Memory B cell (primary cell): ENCODE data around the gene TMCC3.
"Not testable (repeated sequence)": the region's sequence is repeated elsewhere in the genome, so short reads cannot be mapped to it uniquely, and the experiment has no call there.

Experiments
- ATAC-seq: fragments of 150-1000 bp; cut with Tn5 transposase; 2 replicates; pipeline ENCODE4 v1.10.0; 2021; ENCODE audit warnings: low read depth, mild to moderate bottlenecking, moderate library complexity
- DNase-seq, 2 donors: peaks; one replicate each; pipeline ENCODE4 v3.0.0; 2022; ENCODE audit warnings: low spot score in 2 of 2
- H3K27ac Mint-ChIP-seq: one replicate; pipeline ENCODE4 v1.8.0; 2022; ENCODE audit warnings: mild to moderate bottlenecking, moderate library complexity, mixed read lengths
- H3K27me3 Mint-ChIP-seq: one replicate; pipeline ENCODE4 v1.8.0; 2022; ENCODE audit warnings: mixed read lengths
- H3K36me3 Mint-ChIP-seq: one replicate; pipeline ENCODE4 v1.8.0; 2022; ENCODE audit warnings: mild to moderate bottlenecking, mixed read lengths
- H3K4me1 Mint-ChIP-seq: one replicate; pipeline ENCODE4 v1.8.0; 2022; ENCODE audit warnings: mixed read lengths
- H3K4me3 Mint-ChIP-seq: one replicate; pipeline ENCODE4 v1.8.0; 2022; ENCODE audit warnings: mild to moderate bottlenecking, moderate library complexity, mixed read lengths
- H3K9me3 Mint-ChIP-seq: one replicate; pipeline ENCODE4 v1.8.0; 2022; ENCODE audit warnings: mixed read lengths

The TMCC3 gene

GRCh38 chr12:94567761-94568160 is 82.6 kb downstream of the TMCC3 start:
- no peaks in the 10 kb centered on the region for H3K27me3 Mint-ChIP-seq
- H3K27ac Mint-ChIP-seq = no peak overlapping the region

GRCh38 chr12:94566345-94566744 is 84.0 kb downstream of the TMCC3 start:
- peak; percentile 49 for ATAC-seq

More at GRCh38 chr12:94567761-94568160, 82.6 kb downstream of the TMCC3 start:
- ATAC-seq = no peak
- Mint-ChIP-seq H3K36me3 (peaks cover 19% of the 10 kb centered on the region), H3K4me3 (no peak overlapping the region), H3K9me3 (no peaks in the 10 kb centered on the region), H3K4me1 (peaks cover 5% of the 10 kb centered on the region)
- no peak for DNase-seq

GRCh38 chr12:94565683-94566082 is 84.7 kb downstream of the TMCC3 start:
- H3K9me3 Mint-ChIP-seq = no peaks in the 10 kb centered on the region
- H3K4me1 Mint-ChIP-seq = peaks cover 15% of the 10 kb centered on the region
- DNase-seq = no peak
- H3K36me3 Mint-ChIP-seq = peaks cover 11% of the 10 kb centered on the region
- no peak overlapping the region for H3K27ac Mint-ChIP-seq
- no peaks in the 10 kb centered on the region for H3K27me3 Mint-ChIP-seq
- ATAC-seq = no peak
- no peak overlapping the region for H3K4me3 Mint-ChIP-seq

More at GRCh38 chr12:94566345-94566744, 84.0 kb downstream of the TMCC3 start:
- H3K27ac Mint-ChIP-seq = no peak overlapping the region
- H3K4me3 Mint-ChIP-seq = no peak overlapping the region
- peaks cover 10% of the 10 kb centered on the region for H3K4me1 Mint-ChIP-seq
- H3K9me3 Mint-ChIP-seq = no peaks in the 10 kb centered on the region
- H3K36me3 Mint-ChIP-seq = peaks cover 16% of the 10 kb centered on the region
- DNase-seq = no peak
- no peaks in the 10 kb centered on the region for H3K27me3 Mint-ChIP-seq

- Mint-ChIP-seq H3K9me3 (no peaks in the 10 kb centered on the region), H3K4me1 (peaks cover 31% of the 10 kb centered on the region), H3K27me3 (peaks cover 8% of the 10 kb centered on the region), H3K36me3 (peaks cover 2% of the 10 kb centered on the region), H3K27ac (no peak overlapping the region), H3K4me3 (no peak overlapping the region)
- no peak for DNase-seq
- no peak for ATAC-seq
These were observed 87.1 kb downstream of the TMCC3 start for GRCh38 chr12:94563286-94563685.

GRCh38 chr12:94561943-94562411 is 88.4 kb downstream of the TMCC3 start:
- H3K27ac Mint-ChIP-seq = peak overlapping the region; percentile 38
- peaks cover 31% of the 10 kb centered on the region for H3K4me1 Mint-ChIP-seq
- H3K27me3 Mint-ChIP-seq = peaks cover 8% of the 10 kb centered on the region
- H3K36me3 Mint-ChIP-seq = no peaks in the 10 kb centered on the region
- H3K4me3 Mint-ChIP-seq = peak overlapping the region; percentile 57
- DNase-seq (peak; percentile 4 to 18), ATAC-seq (peak; percentile 44)
- no peaks in the 10 kb centered on the region for H3K9me3 Mint-ChIP-seq

- H3K27me3 Mint-ChIP-seq = peaks cover 8% of the 10 kb centered on the region
- H3K4me3 Mint-ChIP-seq = peak overlapping the region; percentile 69
- peak; percentile 93 for ATAC-seq
- H3K36me3 Mint-ChIP-seq = no peaks in the 10 kb centered on the region
- no peaks in the 10 kb centered on the region for H3K9me3 Mint-ChIP-seq
- DNase-seq = peak; percentile 34 to 42
- H3K4me1 Mint-ChIP-seq = peaks cover 25% of the 10 kb centered on the region
- peak overlapping the region; percentile 22 for H3K27ac Mint-ChIP-seq
These were observed 89.7 kb downstream of the TMCC3 start for GRCh38 chr12:94560431-94561221.

- no peaks in the 10 kb centered on the region for H3K9me3 Mint-ChIP-seq
- H3K4me3 Mint-ChIP-seq = no peak overlapping the region
- no peak for DNase-seq
- peaks cover 9% of the 10 kb centered on the region for H3K27me3 Mint-ChIP-seq
- ATAC-seq = no peak
- no peak overlapping the region for H3K27ac Mint-ChIP-seq
- H3K36me3 Mint-ChIP-seq = no peaks in the 10 kb centered on the region
- H3K4me1 Mint-ChIP-seq = peaks cover 25% of the 10 kb centered on the region
These were observed 91.7 kb downstream of the TMCC3 start for GRCh38 chr12:94558612-94559011.

GRCh38 chr12:94557746-94558295 is 92.5 kb downstream of the TMCC3 start:
- H3K4me3 Mint-ChIP-seq = no peak overlapping the region
- no peaks in the 10 kb centered on the region for H3K9me3 Mint-ChIP-seq
- peaks cover 9% of the 10 kb centered on the region for H3K27me3 Mint-ChIP-seq
- H3K27ac Mint-ChIP-seq = no peak overlapping the region
- ATAC-seq (no peak), DNase-seq (no peak)
- peaks cover 25% of the 10 kb centered on the region for H3K4me1 Mint-ChIP-seq
- no peaks in the 10 kb centered on the region for H3K36me3 Mint-ChIP-seq

- ATAC-seq = no peak
- DNase-seq = no peak
These were observed 94.7 kb downstream of the TMCC3 start for GRCh38 chr12:94555687-94556086.

GRCh38 chr12:94553875-94554274 is 96.5 kb downstream of the TMCC3 start:
- DNase-seq (no peak), ATAC-seq (no peak)
- Mint-ChIP-seq H3K27ac (no peak overlapping the region), H3K4me1 (peaks cover 3% of the 10 kb centered on the region), H3K27me3 (peaks cover 4% of the 10 kb centered on the region), H3K9me3 (no peaks in the 10 kb centered on the region), H3K4me3 (no peak overlapping the region), H3K36me3 (peaks cover 4% of the 10 kb centered on the region)

More at GRCh38 chr12:94555687-94556086, 94.7 kb downstream of the TMCC3 start:
- H3K4me1 Mint-ChIP-seq = peaks cover 15% of the 10 kb centered on the region
- no peaks in the 10 kb centered on the region for H3K9me3 Mint-ChIP-seq
- H3K4me3 Mint-ChIP-seq = no peak overlapping the region
- H3K27me3 Mint-ChIP-seq = peaks cover 9% of the 10 kb centered on the region
- peaks cover 4% of the 10 kb centered on the region for H3K36me3 Mint-ChIP-seq
- no peak overlapping the region for H3K27ac Mint-ChIP-seq

- DNase-seq (no peak), ATAC-seq (no peak)
- Mint-ChIP-seq H3K4me3 (no peak overlapping the region), H3K27me3 (peaks cover 2% of the 10 kb centered on the region), H3K27ac (no peak overlapping the region), H3K4me1 (no peaks in the 10 kb centered on the region), H3K9me3 (peaks cover 3% of the 10 kb centered on the region), H3K36me3 (peaks cover 7% of the 10 kb centered on the region)
These were observed 97.2 kb downstream of the TMCC3 start for GRCh38 chr12:94553130-94553519.

- Mint-ChIP-seq H3K36me3 (peaks cover 15% of the 10 kb centered on the region), H3K27ac (no peak overlapping the region), H3K4me3 (no peak overlapping the region), H3K9me3 (peaks cover 14% of the 10 kb centered on the region), H3K4me1 (no peaks in the 10 kb centered on the region), H3K27me3 (peaks cover 2% of the 10 kb centered on the region)
- ATAC-seq = no peak
- DNase-seq = no peak
These were observed 98.5 kb downstream of the TMCC3 start for GRCh38 chr12:94551810-94552209.

- peaks cover 2% of the 10 kb centered on the region for H3K27me3 Mint-ChIP-seq
- H3K4me1 Mint-ChIP-seq = no peaks in the 10 kb centered on the region
- ATAC-seq (no peak), DNase-seq (no peak)
- peaks cover 14% of the 10 kb centered on the region for H3K9me3 Mint-ChIP-seq
- H3K27ac Mint-ChIP-seq = no peak overlapping the region
- H3K36me3 Mint-ChIP-seq = peaks cover 15% of the 10 kb centered on the region
- H3K4me3 Mint-ChIP-seq = no peak overlapping the region
These were observed 99.4 kb downstream of the TMCC3 start for GRCh38 chr12:94550964-94551363.

- not testable (repeated sequence) for H3K4me1 Mint-ChIP-seq, H3K4me3 Mint-ChIP-seq
These were observed 101.5 kb downstream of the TMCC3 start for GRCh38 chr12:94548833-94549232.

More at GRCh38 chr12:94548833-94549232, 101.5 kb downstream of the TMCC3 start:
- ATAC-seq, DNase-seq, H3K27me3 Mint-ChIP-seq, H3K27ac Mint-ChIP-seq: not testable (repeated sequence)
- peaks cover 19% of the 10 kb centered on the region for H3K9me3 Mint-ChIP-seq
- peaks cover 20% of the 10 kb centered on the region for H3K36me3 Mint-ChIP-seq
